ENCODE measurements around the gene MARCHF3. TPM values are rescaled to one million over a fixed set of nuclear protein-coding genes. Genes with fewer than 3 reads are reported as not detected.
A peak's percentile ranks its signal among the peaks of the same experiment; 100 is the strongest.

Gene MARCHF3
- total RNA-seq, 4 donors from 2014 or later: 1.5 to 12.8 (median 6.0) TPM

DNA sequence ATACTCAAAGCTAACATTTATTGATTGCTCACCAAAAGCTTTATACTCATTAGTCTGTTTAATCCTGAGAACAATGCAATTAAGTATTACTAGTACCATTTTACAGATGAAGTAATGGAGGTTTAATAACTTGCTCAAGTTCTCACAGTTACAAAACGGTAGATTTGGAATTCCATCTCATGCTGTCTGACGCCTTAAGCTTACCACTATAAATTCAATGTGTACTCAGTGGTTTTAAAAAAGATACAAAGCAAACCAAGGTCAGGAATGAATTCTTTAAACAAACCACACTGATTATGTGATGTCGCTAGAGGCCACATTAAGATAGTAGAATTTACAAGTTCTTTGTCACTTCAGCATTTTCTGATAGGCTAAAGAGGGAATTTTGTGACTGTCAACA, 44.1 kb upstream of the MARCHF3 start:
- no peaks in the 10 kb centered on the region for H3K9me3 ChIP-seq
- H3K27ac ChIP-seq: no peak overlapping the region
- ATAC-seq: no peak
- TF ChIP-seq POLR2AphosphoS5 (IDR thresholded peaks at IDR 0.05) (no peak), EP300 (IDR thresholded peaks at IDR 0.05) (no peak), POLR2A (IDR thresholded peaks at IDR 0.05) (no peak), CTCF (IDR thresholded peaks at IDR 0.05) (no peak)
- peaks cover 10% of the 10 kb centered on the region for H3K27me3 ChIP-seq
- no peaks in the 10 kb centered on the region for H3K36me3 ChIP-seq
- 77 to 89% methylated on average over 3 of the region's 3 CpGs for WGBS, 2 donors (ENCODE audit: low coverage in 1 of 2)
- peaks cover 0 to 8% (median 0%) of the 10 kb centered on the region in 3 donors for H3K4me1 ChIP-seq
- no peak overlapping the region for H3K4me3 ChIP-seq

DNA sequence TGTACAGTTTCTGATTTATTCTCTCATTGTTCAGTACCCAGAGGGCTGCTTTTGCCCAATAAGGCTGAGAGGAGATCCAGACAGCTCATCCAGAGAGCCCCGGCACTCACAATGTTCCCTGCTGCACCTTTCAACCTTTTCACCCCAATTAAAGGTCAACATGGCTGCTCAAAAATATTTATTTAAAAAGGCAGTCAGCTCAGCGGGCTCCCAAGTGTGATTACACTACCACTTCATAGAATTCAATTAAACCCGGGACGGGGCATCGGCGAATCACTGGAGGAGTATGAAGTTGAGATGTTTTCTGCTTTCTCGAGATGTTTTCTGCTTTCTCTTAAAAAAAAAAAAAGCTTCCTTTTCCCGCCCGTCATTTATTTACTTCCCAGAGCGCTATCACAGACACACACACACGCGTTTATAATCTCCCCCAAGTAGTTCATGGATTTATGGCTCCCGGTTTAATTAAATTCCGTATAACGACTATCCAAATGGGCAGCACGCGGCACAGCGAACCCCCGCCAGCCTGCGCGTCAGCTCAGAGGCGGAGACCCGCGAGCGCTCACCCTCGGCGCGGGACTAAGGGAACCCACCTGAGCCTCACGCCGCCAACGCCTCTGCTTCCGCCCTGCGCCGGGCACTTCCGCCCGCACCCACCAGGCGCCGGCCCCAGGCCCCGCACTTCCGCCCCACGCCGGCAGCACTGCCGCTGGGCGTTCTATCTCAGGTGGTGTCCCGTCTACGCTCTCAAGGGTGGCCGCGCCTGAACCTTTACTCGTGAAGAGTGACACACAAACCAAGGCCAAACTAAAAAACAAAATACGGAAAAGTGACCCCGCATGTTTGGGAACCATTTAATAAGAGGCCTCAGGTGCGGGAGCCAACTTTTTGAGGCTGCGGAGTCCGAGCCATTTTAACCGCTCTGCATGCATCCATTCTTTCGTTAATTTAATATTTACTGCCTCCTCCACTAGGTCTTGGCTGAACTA, 42.8 kb upstream of the MARCHF3 start, which contains the start of gene C5orf63:
Gene C5orf63, minus strand, starts transcription at position 642 of the 986 bp plus-strand sequence. CDS start 14,507 bp downstream, outside the sequence.
- H3K4me1 ChIP-seq: peaks cover 0 to 8% (median 0%) of the 10 kb centered on the region in 3 donors
- WGBS, 2 donors (ENCODE audit: low coverage in 1 of 2): 11 to 19% methylated on average over 17 to 22 of the region's 56 CpGs
- H3K36me3 ChIP-seq: no peaks in the 10 kb centered on the region
- H3K27me3 ChIP-seq: peaks cover under 1% of the 10 kb centered on the region
- peak within 1 kb of the TSS; percentile 54 to 62 for H3K4me3 ChIP-seq
- peak within 1 kb of the TSS in 2 of 4 donors; percentile 58 to 62 for H3K27ac ChIP-seq
- ATAC-seq: peak; percentile 76
- H3K9me3 ChIP-seq: no peaks in the 10 kb centered on the region
- peak in 2 of 4 experiments; percentile 41 to 52 for TF ChIP-seq CTCF (IDR thresholded peaks at IDR 0.05)
- TF ChIP-seq POLR2A (IDR thresholded peaks at IDR 0.05): no peak

GRCh38 chr5:127070243-127070642, 39.9 kb upstream of the MARCHF3 start:
- H3K4me3 ChIP-seq: no peak overlapping the region
- no peak for TF ChIP-seq EP300 (IDR thresholded peaks at IDR 0.05)
- TF ChIP-seq CTCF (IDR thresholded peaks at IDR 0.05): no peak
- TF ChIP-seq POLR2AphosphoS5 (IDR thresholded peaks at IDR 0.05): no peak
- TF ChIP-seq POLR2A (IDR thresholded peaks at IDR 0.05): no peak
- H3K9me3 ChIP-seq: no peaks in the 10 kb centered on the region
- no peaks in the 10 kb centered on the region for H3K27me3 ChIP-seq
- 90% methylated on average over 2 of the region's 2 CpGs for WGBS, 2 donors (ENCODE audit: low coverage in 1 of 2)
- H3K4me1 ChIP-seq: peaks cover 0 to 8% (median 0%) of the 10 kb centered on the region in 3 donors
- no peaks in the 10 kb centered on the region for H3K36me3 ChIP-seq
- no peak overlapping the region for H3K27ac ChIP-seq
- no peak for ATAC-seq

DNA sequence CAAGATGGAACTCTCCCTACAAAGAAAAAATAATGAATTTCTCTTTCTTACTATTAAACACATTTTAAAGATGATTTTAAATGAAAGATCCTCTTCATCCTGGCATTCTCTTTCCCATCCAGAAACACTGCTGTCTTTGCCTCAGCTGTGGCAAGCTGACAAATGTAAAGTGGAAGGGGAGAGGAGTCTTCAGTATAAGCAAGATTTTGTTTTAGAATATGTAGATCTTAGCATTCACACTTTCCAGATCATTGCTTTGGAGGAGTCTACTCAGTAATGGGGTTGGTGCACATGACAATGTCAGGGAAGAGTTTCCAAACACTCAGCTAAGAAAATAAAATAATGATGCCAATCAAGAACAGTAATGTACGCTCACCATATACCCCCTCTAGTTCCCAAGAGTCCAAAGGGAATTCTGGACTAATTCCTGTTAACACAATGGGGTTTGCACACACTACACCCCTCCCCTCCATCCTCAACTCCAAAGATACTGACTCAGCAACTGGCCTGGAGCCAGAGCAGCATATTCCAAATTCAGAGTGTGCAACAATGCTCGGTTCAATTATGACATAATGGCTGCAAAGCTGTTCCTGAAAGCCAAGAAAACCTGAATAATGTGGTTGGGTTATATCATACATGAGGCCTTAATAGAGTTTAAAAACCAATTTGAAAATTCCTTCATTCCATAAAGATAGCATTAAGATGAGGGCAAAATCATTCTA, 38.3 kb upstream of the MARCHF3 start:
- no peaks in the 10 kb centered on the region for H3K36me3 ChIP-seq
- H3K27ac ChIP-seq: no peak overlapping the region
- no peaks in the 10 kb centered on the region for H3K27me3 ChIP-seq
- no peak for ATAC-seq
- 39 to 46% methylated on average over 2 of the region's 2 CpGs for WGBS, 2 donors (ENCODE audit: low coverage in 1 of 2)
- peaks cover 0 to 8% (median 0%) of the 10 kb centered on the region in 3 donors for H3K4me1 ChIP-seq
- no peak overlapping the region for H3K4me3 ChIP-seq
- no peaks in the 10 kb centered on the region for H3K9me3 ChIP-seq
- TF ChIP-seq EP300 (IDR thresholded peaks at IDR 0.05) (no peak), POLR2AphosphoS5 (IDR thresholded peaks at IDR 0.05) (no peak), CTCF (IDR thresholded peaks at IDR 0.05) (no peak), POLR2A (IDR thresholded peaks at IDR 0.05) (no peak)

All from gastroesophageal sphincter (tissue), 4 donors.